Measurements from ENCODE around the gene SLC10A7.

The SLC10A7 gene

DNA sequence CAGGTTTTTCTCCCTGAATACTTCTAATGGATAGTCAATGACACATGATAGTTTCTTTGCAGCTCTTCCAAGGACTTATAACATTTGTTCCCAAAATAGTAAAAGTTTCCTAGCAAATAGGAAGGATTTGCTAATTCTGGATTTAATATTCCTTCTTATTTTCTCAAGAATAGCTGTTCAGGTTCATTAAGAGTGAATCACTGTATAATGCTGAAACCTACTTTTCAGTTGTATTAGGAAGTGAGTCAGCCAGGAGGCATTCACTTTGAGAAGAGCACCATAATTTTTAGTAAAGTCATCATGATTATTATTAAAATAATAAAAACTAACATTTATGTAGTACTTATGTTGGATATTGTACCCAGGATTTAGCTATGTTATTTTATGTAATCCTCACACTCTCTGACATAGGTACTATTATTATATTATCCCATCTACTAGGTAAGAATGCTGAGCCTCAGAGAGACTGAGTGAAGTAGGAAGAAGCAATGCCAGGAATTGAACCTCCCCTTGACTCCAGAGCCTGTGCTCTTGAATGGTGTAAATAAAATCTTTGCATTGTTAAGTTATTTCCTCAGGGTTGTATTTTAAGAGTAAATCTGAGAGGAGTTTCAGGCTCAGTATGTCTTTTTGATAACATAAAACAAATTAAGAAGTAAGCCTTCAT, 192.6 kb downstream of the SLC10A7 start:
- Histone ChIP-seq H3F3A (ENCODE audit: insufficient read depth, low read length) (no peaks in the 10 kb centered on the region), H4K20me1 (ENCODE audit: insufficient read depth, low read length) (no peaks in the 10 kb centered on the region), H3K36me3 (ENCODE audit: insufficient read depth, low read length) (peaks cover 6% of the 10 kb centered on the region; the same call in 1 of the 2 replicates), H3K27me3 (ENCODE audit: insufficient read depth, low read length) (no peaks in the 10 kb centered on the region), H3K79me2 (ENCODE audit: insufficient read depth, low read length) (no peaks in the 10 kb centered on the region), H2AFZ (ENCODE audit: low read length) (no peak overlapping the region), H3K9me3 (ENCODE audit: low read length) (no peaks in the 10 kb centered on the region), H3K4me2 (ENCODE audit: low read length) (no peak overlapping the region), H3K9ac (ENCODE audit: low read length) (no peak overlapping the region), H3K27ac (ENCODE audit: low read depth, low read length, poor library complexity, severe bottlenecking) (no peak overlapping the region), H3K4me3 (ENCODE audit: low read depth, low read length, poor library complexity, severe bottlenecking) (no peak overlapping the region), H3K4me1 (ENCODE audit: insufficient read depth, low read length, severe bottlenecking) (peaks cover 10% of the 10 kb centered on the region), H3K9me2 (ENCODE audit: low read depth, low read length) (no peaks in the 10 kb centered on the region)
- TF ChIP-seq, protein P1, sequence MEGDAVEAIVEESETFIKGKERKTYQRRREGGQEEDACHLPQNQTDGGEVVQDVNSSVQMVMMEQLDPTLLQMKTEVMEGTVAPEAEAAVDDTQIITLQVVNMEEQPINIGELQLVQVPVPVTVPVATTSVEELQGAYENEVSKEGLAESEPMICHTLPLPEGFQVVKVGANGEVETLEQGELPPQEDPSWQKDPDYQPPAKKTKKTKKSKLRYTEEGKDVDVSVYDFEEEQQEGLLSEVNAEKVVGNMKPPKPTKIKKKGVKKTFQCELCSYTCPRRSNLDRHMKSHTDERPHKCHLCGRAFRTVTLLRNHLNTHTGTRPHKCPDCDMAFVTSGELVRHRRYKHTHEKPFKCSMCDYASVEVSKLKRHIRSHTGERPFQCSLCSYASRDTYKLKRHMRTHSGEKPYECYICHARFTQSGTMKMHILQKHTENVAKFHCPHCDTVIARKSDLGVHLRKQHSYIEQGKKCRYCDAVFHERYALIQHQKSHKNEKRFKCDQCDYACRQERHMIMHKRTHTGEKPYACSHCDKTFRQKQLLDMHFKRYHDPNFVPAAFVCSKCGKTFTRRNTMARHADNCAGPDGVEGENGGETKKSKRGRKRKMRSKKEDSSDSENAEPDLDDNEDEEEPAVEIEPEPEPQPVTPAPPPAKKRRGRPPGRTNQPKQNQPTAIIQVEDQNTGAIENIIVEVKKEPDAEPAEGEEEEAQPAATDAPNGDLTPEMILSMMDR (IDR thresholded peaks at IDR 0.05; ENCODE audit: low read length) = no peak

DNA sequence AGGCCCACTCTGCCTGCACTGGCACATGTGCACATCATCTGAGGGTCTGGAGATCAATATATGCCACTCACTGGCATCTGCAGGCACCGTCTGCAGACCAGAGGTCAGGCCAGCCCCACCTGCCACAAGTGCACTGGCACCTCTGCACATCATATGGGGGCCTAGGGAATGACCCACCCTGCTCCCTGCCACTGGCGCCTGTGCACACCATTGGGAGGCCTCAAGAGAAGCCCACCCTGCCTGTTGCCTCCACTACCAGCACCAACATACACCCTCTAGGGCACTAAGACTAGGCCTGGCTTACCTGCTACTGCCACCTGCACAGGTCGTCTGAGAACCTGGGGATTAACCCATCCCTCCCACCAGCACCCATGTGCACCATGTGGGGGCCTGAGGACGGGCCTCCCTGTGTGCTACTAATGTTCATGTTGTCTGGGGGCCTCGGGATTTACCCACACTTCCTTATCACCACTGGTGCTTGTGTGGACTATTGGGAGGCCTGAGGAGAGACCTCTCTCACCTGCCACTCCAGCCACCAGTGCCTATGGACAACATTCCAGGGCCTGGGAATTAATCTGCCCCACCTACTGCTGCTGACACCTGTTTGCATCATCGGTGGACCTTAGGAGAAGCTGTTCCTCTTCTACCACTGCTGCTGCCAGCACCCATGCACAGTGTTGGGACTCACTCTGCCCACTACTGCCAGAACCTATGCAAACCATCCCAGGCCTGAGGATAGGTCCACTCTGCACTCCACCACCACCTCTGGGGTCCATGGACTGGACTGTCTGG, 193.7 kb downstream of the SLC10A7 start:
- H3K4me1 ChIP-seq (ENCODE audit: insufficient read depth, low read length, severe bottlenecking) = no peaks in the 10 kb centered on the region
- no peaks in the 10 kb centered on the region for H3K27me3 ChIP-seq (ENCODE audit: insufficient read depth, low read length)
- H2AFZ ChIP-seq (ENCODE audit: low read length) = no peak overlapping the region
- no peaks in the 10 kb centered on the region for H4K20me1 ChIP-seq (ENCODE audit: insufficient read depth, low read length)
- H3F3A ChIP-seq (ENCODE audit: insufficient read depth, low read length) = no peaks in the 10 kb centered on the region
- no peaks in the 10 kb centered on the region for H3K79me2 ChIP-seq (ENCODE audit: insufficient read depth, low read length)
- H3K9me3 ChIP-seq (ENCODE audit: low read length) = no peaks in the 10 kb centered on the region
- H3K4me2 ChIP-seq (ENCODE audit: low read length) = no peak overlapping the region
- TF ChIP-seq, protein P1 (IDR thresholded peaks at IDR 0.05; ENCODE audit: low read length) = no peak
- no peak for TF ChIP-seq EZH2 (IDR thresholded peaks at IDR 0.05; ENCODE audit: borderline replicate concordance, low read length)
- H3K9me2 ChIP-seq (ENCODE audit: low read depth, low read length) = no peaks in the 10 kb centered on the region
- no peak overlapping the region for H3K4me3 ChIP-seq (ENCODE audit: low read depth, low read length, poor library complexity, severe bottlenecking)
- H3K9ac ChIP-seq (ENCODE audit: low read length) = no peak overlapping the region
- H3K27ac ChIP-seq (ENCODE audit: low read depth, low read length, poor library complexity, severe bottlenecking) = no peak overlapping the region
- H3K36me3 ChIP-seq (ENCODE audit: insufficient read depth, low read length) = peaks cover 7% of the 10 kb centered on the region; the same call in 1 of the 2 replicates

DNA sequence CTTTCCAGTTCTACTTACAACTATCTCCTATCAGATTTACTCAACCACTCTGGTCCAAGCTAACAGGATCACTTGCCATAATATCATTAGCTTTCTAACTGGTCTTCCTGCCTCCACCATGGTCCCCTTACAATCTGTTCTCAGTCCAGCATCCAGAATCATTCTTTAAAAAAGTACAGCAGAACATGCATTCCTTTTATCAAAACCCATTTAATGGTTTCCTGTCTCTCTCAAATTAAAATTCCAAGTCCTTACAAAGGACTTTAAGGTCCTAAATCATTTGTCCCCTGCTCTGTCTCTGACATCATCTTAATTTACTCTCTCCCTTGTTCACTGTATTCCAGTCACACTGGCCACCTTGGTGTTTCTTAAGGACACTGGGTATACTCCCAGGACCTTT, 202.8 kb downstream of the SLC10A7 start:
- Histone ChIP-seq H3K4me2 (ENCODE audit: low read length) (no peak overlapping the region), H3K36me3 (ENCODE audit: insufficient read depth, low read length) (no peaks in the 10 kb centered on the region), H3K4me3 (ENCODE audit: low read depth, low read length, poor library complexity, severe bottlenecking) (no peak overlapping the region), H3K27me3 (ENCODE audit: insufficient read depth, low read length) (no peaks in the 10 kb centered on the region), H3K79me2 (ENCODE audit: insufficient read depth, low read length) (no peaks in the 10 kb centered on the region), H2AFZ (ENCODE audit: low read length) (no peak overlapping the region), H3K9me3 (ENCODE audit: low read length) (no peaks in the 10 kb centered on the region), H4K20me1 (ENCODE audit: insufficient read depth, low read length) (no peaks in the 10 kb centered on the region), H3F3A (ENCODE audit: insufficient read depth, low read length) (no peaks in the 10 kb centered on the region), H3K27ac (ENCODE audit: low read depth, low read length, poor library complexity, severe bottlenecking) (no peak overlapping the region), H3K9me2 (ENCODE audit: low read depth, low read length) (no peaks in the 10 kb centered on the region), H3K4me1 (ENCODE audit: insufficient read depth, low read length, severe bottlenecking) (no peaks in the 10 kb centered on the region), H3K9ac (ENCODE audit: low read length) (no peak overlapping the region)
- TF ChIP-seq, protein P1 (IDR thresholded peaks at IDR 0.05; ENCODE audit: low read length) = no peak
- no peak for TF ChIP-seq EZH2 (IDR thresholded peaks at IDR 0.05; ENCODE audit: borderline replicate concordance, low read length)

Data from OCI-LY1 (cell line).